GM19438 (cell line): ENCODE data around the gene EIF4E2.

Experiments used
- ATAC-seq: cut with Tn5 transposase; IDR thresholded peaks from one replicate; pipeline ENCODE4 v1.9.1; 2021; ENCODE audit warnings: low read depth; ENCODE audit not compliant: unreplicated experiment

The EIF4E2 gene

GRCh38 chr2:232535761-232536530 is 14.5 kb upstream of the EIF4E2 start:
- no peak for ATAC-seq

GRCh38 chr2:232537079-232537478 is 13.4 kb upstream of the EIF4E2 start:
- no peak for ATAC-seq

- no peak for ATAC-seq
Observed at GRCh38 chr2:232537499-232537898, 13.0 kb upstream of the EIF4E2 start.

GRCh38 chr2:232538671-232539070 is 11.8 kb upstream of the EIF4E2 start:
- ATAC-seq, result no peak

- ATAC-seq, result no peak
Observed at GRCh38 chr2:232539298-232540231, 10.9 kb upstream of the EIF4E2 start, which contains the start of gene CHRNG. Gene CHRNG (plus strand): TSS chr2:232539692. CDS start chr2:232539748, 56 bp downstream.

GRCh38 chr2:232540441-232541041 is 9.9 kb upstream of the EIF4E2 start:
- ATAC-seq, result no peak

- ATAC-seq, result no peak
Observed at GRCh38 chr2:232541195-232541960, 9.1 kb upstream of the EIF4E2 start.

- no peak for ATAC-seq
Observed at GRCh38 chr2:232541961-232542714, 8.4 kb upstream of the EIF4E2 start.

- no peak for ATAC-seq
Observed at GRCh38 chr2:232542715-232543467, 7.6 kb upstream of the EIF4E2 start.

GRCh38 chr2:232543491-232543890 is 7.0 kb upstream of the EIF4E2 start:
- ATAC-seq, result no peak

- ATAC-seq, result no peak
Observed at GRCh38 chr2:232543928-232544631, 6.4 kb upstream of the EIF4E2 start.

GRCh38 chr2:232544674-232545073 is 5.8 kb upstream of the EIF4E2 start:
- ATAC-seq, result no peak

GRCh38 chr2:232545511-232546375 is 4.7 kb upstream of the EIF4E2 start:
- ATAC-seq, result no peak

- ATAC-seq, result no peak
Observed at GRCh38 chr2:232547991-232548390, 2.5 kb upstream of the EIF4E2 start.

GRCh38 chr2:232549655-232550353 is 685 bp upstream of the EIF4E2 start:
- ATAC-seq, result peak; percentile 43

GRCh38 chr2:232551250-232551638 is 755 bp downstream of the EIF4E2 start:
- ATAC-seq, result no peak

- no peak for ATAC-seq
Observed at GRCh38 chr2:232551776-232552175, 1.3 kb downstream of the EIF4E2 start.
